Astrocyte (in vitro differentiated cells and primary cell): Measurements from ENCODE around the gene ICAM5. TPM values are rescaled to one million over a fixed set of nuclear protein-coding genes. Genes with fewer than 3 reads are reported as not detected.

Source experiments
- DNase-seq: peaks from one replicate; pipeline ENCODE4 v3.0.0-alpha.2; 2010; ENCODE audit warnings: low read depth
- FAIRE-seq: peaks from 2 replicates; lab custom pipeline; 2011; peaks lifted over from hg19 to GRCh38; lab: Jason Lieb, UNC
- H2AFZ ChIP-seq: 2 replicates; pipeline ENCODE4 v1.6.0; 2012; ENCODE audit warnings: low read depth, low read length, inconsistent platforms
- H3K27ac ChIP-seq: 2 replicates; pipeline ENCODE4 v1.5.1; 2011; ENCODE audit warnings: low read depth, low read length, inconsistent platforms
- H3K27me3 ChIP-seq: 2 replicates; pipeline ENCODE4 v1.6.0; 2011; ENCODE audit warnings: low read length, inconsistent platforms; ENCODE audit not compliant: insufficient read depth
- H3K36me3 ChIP-seq: 2 replicates; pipeline ENCODE4 v1.5.1; 2011; ENCODE audit warnings: low read length, inconsistent platforms; ENCODE audit not compliant: insufficient read depth
- H3K4me1 ChIP-seq: 2 replicates; pipeline ENCODE4 v1.5.1; 2011; ENCODE audit warnings: low read length, inconsistent platforms; ENCODE audit not compliant: insufficient read depth
- H3K4me2 ChIP-seq: 2 replicates; pipeline ENCODE4 v1.6.0; 2012; ENCODE audit warnings: low read length, inconsistent platforms
- H3K4me3 ChIP-seq: 2 replicates; pipeline ENCODE4 v1.5.1; 2011; ENCODE audit warnings: low read depth, mild to moderate bottlenecking, low read length, inconsistent platforms; ENCODE audit not compliant: insufficient read depth
- H3K79me2 ChIP-seq: 2 replicates; pipeline ENCODE4 v1.6.0; 2012; ENCODE audit warnings: mild to moderate bottlenecking, low read length, inconsistent platforms; ENCODE audit not compliant: insufficient read depth
- H3K9ac ChIP-seq: 2 replicates; pipeline ENCODE4 v1.6.0; 2012; ENCODE audit warnings: mild to moderate bottlenecking, low read length, inconsistent platforms
- H3K9me3 ChIP-seq: 2 replicates; pipeline ENCODE4 v1.5.1; 2012; ENCODE audit warnings: low read depth, mild to moderate bottlenecking, low read length, inconsistent platforms; ENCODE audit not compliant: insufficient read depth
- H4K20me1 ChIP-seq: 2 replicates; pipeline ENCODE4 v1.6.0; 2012; ENCODE audit warnings: low read length, inconsistent platforms; ENCODE audit not compliant: insufficient read depth
- H3K27ac Mint-ChIP-seq: one replicate; pipeline ENCODE4 v1.8.0; 2021; ENCODE audit warnings: mild to moderate bottlenecking, mixed read lengths; ENCODE audit not compliant: unreplicated experiment
- H3K27me3 Mint-ChIP-seq: one replicate; pipeline ENCODE4 v1.8.0; 2021; ENCODE audit warnings: low read depth, mixed read lengths; ENCODE audit not compliant: unreplicated experiment
- H3K36me3 Mint-ChIP-seq: one replicate; pipeline ENCODE4 v1.8.0; 2021; ENCODE audit warnings: low read depth, mixed read lengths; ENCODE audit not compliant: unreplicated experiment
- H3K4me1 Mint-ChIP-seq: one replicate; pipeline ENCODE4 v1.8.0; 2021; ENCODE audit warnings: low read depth, mixed read lengths; ENCODE audit not compliant: unreplicated experiment
- H3K4me3 Mint-ChIP-seq: one replicate; pipeline ENCODE4 v1.8.0; 2021; ENCODE audit warnings: mild to moderate bottlenecking, moderate library complexity, mixed read lengths; ENCODE audit not compliant: unreplicated experiment
- H3K9me3 Mint-ChIP-seq: one replicate; pipeline ENCODE4 v1.8.0; 2021; ENCODE audit warnings: mild to moderate bottlenecking, mixed read lengths; ENCODE audit not compliant: unreplicated experiment
- EZH2 ChIP-seq: IDR thresholded peaks from 2 replicates; pipeline ENCODE4 v1.6.1; 2012; ENCODE audit warnings: mild to moderate bottlenecking, low read length, inconsistent platforms; ENCODE audit not compliant: insufficient read depth
- total RNA-seq: library from RNA; stranded (reverse); gene quantifications from 2 replicates; pipeline ENCODE4 v1.2.1, GENCODE V29; 2021
- TF ChIP-seq, protein P1 (sequence below): IDR thresholded peaks from 2 replicates; pipeline ENCODE4 v1.5.1; 2011; ENCODE audit warnings: low read depth, mild to moderate bottlenecking, inconsistent platforms, low read length, moderate library complexity; ENCODE audit not compliant: insufficient read depth

Gene ICAM5
- total RNA-seq, 1 donor from 2014 or later: 0.07 TPM

DNA sequence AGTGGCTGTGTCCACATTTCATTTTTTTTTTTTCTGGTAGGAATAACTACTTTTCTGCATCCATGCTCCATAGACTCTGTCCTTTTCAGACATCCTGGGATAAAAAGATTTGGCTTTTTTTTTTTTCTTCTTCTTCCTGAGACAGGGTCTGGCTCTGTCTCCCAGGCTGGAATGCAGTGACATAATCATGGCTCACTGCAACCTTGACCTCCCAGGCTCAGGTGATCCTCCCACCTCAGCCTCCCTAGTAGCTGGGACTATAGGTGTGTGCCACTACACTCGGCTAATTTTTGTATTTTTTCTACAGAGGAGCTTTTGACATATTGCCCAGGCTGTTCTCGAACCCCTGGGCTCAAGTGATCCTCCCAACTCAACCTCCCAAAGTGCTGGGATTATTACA is 53.7 kb downstream of the ICAM5 start:
- Histone ChIP-seq H3K4me3 (no peak overlapping the region), H3K4me2 (no peak overlapping the region), H3K79me2 (no peaks in the 10 kb centered on the region)

GRCh38 chr19:10344780-10345179 is 55.0 kb downstream of the ICAM5 start:
- H2AFZ ChIP-seq: no peak overlapping the region
- H3K4me3 ChIP-seq: no peak overlapping the region
- no peaks in the 10 kb centered on the region for H3K27me3 ChIP-seq
- peaks cover 2% of the 10 kb centered on the region for H3K36me3 ChIP-seq
- Mint-ChIP-seq H3K36me3 (no peaks in the 10 kb centered on the region), H3K27ac (no peak overlapping the region), H3K4me1 (no peaks in the 10 kb centered on the region), H3K27me3 (peaks cover 2% of the 10 kb centered on the region), H3K4me3 (no peak overlapping the region), H3K9me3 (no peaks in the 10 kb centered on the region)
- no peaks in the 10 kb centered on the region for H4K20me1 ChIP-seq
- no peak overlapping the region for H3K27ac ChIP-seq
- no peaks in the 10 kb centered on the region for H3K9me3 ChIP-seq
- no peak for FAIRE-seq
- H3K4me1 ChIP-seq: peaks cover 3% of the 10 kb centered on the region
- TF ChIP-seq EZH2: no peak
- TF ChIP-seq, protein P1, sequence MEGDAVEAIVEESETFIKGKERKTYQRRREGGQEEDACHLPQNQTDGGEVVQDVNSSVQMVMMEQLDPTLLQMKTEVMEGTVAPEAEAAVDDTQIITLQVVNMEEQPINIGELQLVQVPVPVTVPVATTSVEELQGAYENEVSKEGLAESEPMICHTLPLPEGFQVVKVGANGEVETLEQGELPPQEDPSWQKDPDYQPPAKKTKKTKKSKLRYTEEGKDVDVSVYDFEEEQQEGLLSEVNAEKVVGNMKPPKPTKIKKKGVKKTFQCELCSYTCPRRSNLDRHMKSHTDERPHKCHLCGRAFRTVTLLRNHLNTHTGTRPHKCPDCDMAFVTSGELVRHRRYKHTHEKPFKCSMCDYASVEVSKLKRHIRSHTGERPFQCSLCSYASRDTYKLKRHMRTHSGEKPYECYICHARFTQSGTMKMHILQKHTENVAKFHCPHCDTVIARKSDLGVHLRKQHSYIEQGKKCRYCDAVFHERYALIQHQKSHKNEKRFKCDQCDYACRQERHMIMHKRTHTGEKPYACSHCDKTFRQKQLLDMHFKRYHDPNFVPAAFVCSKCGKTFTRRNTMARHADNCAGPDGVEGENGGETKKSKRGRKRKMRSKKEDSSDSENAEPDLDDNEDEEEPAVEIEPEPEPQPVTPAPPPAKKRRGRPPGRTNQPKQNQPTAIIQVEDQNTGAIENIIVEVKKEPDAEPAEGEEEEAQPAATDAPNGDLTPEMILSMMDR: no peak
- no peak overlapping the region for H3K4me2 ChIP-seq
- H3K9ac ChIP-seq: no peak overlapping the region
- DNase-seq: no peak
- H3K79me2 ChIP-seq: no peaks in the 10 kb centered on the region

More for the DNA sequence above, 53.7 kb downstream of the ICAM5 start:
- H4K20me1 ChIP-seq: no peaks in the 10 kb centered on the region
- H3K27ac ChIP-seq: no peak overlapping the region
- no peaks in the 10 kb centered on the region for H3K36me3 ChIP-seq
- no peak overlapping the region for H3K4me3 Mint-ChIP-seq
- no peaks in the 10 kb centered on the region for H3K4me1 Mint-ChIP-seq
- no peak overlapping the region for H3K27ac Mint-ChIP-seq
- no peak for DNase-seq
- no peaks in the 10 kb centered on the region for H3K36me3 Mint-ChIP-seq
- H3K4me1 ChIP-seq: peaks cover 3% of the 10 kb centered on the region
- H3K9ac ChIP-seq: no peak overlapping the region
- H3K27me3 ChIP-seq: no peaks in the 10 kb centered on the region
- TF ChIP-seq EZH2: no peak
- TF ChIP-seq, protein P1: no peak
- H3K27me3 Mint-ChIP-seq: peaks cover 9% of the 10 kb centered on the region
- no peaks in the 10 kb centered on the region for H3K9me3 Mint-ChIP-seq
- FAIRE-seq: no peak
- no peaks in the 10 kb centered on the region for H3K9me3 ChIP-seq
- no peak overlapping the region for H2AFZ ChIP-seq

Other genes with a start within 250 kb of the ICAM5 start
- gene SHFL, start 203.6 kb upstream of the ICAM5 start, total RNA-seq: 73.5 and 86.8 TPM in 2 replicates
- gene ANGPTL6, start 187.3 kb upstream of the ICAM5 start, total RNA-seq: 0.24 TPM in 1 of 2 replicates, not detected in the other
- 54.2 and 55.6 TPM in 2 replicates for gene PPAN, start 183.6 kb upstream of the ICAM5 start, total RNA-seq
- gene P2RY11, start 178.3 kb upstream of the ICAM5 start, total RNA-seq: 19.3 and 22.8 TPM in 2 replicates
- gene EIF3G, start 170.1 kb upstream of the ICAM5 start, total RNA-seq: 207 and 215 TPM in 2 replicates
- gene DNMT1, start 95.0 kb upstream of the ICAM5 start, total RNA-seq: 42.6 and 50.6 TPM in 2 replicates
- gene S1PR2, start 58.6 kb upstream of the ICAM5 start, total RNA-seq: 15.7 and 16.8 TPM in 2 replicates
- gene MRPL4, start 37.7 kb upstream of the ICAM5 start, total RNA-seq: 57.8 and 60.3 TPM in 2 replicates
- gene ICAM1, start 18.8 kb upstream of the ICAM5 start, total RNA-seq: 9.3 and 11.0 TPM in 2 replicates
- 0.20 TPM in 1 of 2 replicates, not detected in the other for gene ICAM4, start 3.0 kb upstream of the ICAM5 start, total RNA-seq
- gene ZGLP1, start 19.9 kb downstream of the ICAM5 start, total RNA-seq: 2.5 and 3.4 TPM in 2 replicates
- gene FDX2, start 26.1 kb downstream of the ICAM5 start, total RNA-seq: 18.6 and 24.4 TPM in 2 replicates
- gene RAVER1, start 43.6 kb downstream of the ICAM5 start, total RNA-seq: 27.5 and 29.6 TPM in 2 replicates
- gene ICAM3, start 49.7 kb downstream of the ICAM5 start, total RNA-seq: 10.9 and 12.4 TPM in 2 replicates
- gene TYK2, start 90.6 kb downstream of the ICAM5 start, total RNA-seq: 76.5 and 82.7 TPM in 2 replicates
- gene CDC37, start 113.6 kb downstream of the ICAM5 start, total RNA-seq: 240 TPM in 2 replicates
- gene PDE4A, start 130.6 kb downstream of the ICAM5 start, total RNA-seq: 3.2 and 3.8 TPM in 2 replicates
- 43.6 and 49.4 TPM in 2 replicates for gene KEAP1, start 213.4 kb downstream of the ICAM5 start, total RNA-seq
- 1.00 and 1.1 TPM in 2 replicates for gene S1PR5, start 227.5 kb downstream of the ICAM5 start, total RNA-seq